ENCODE results near the gene NUDT16.

NUDT16 gene

GRCh38 chr3:131417751-131418150 lies 36.2 kb downstream of the NUDT16 start:
- Histone ChIP-seq H3K27me3 (replicated peaks; ENCODE audit: control insufficient read depth, insufficient read depth, low read length) (no peaks in the 10 kb centered on the region), H3K4me3 (replicated peaks; ENCODE audit: low read depth, low read length) (no peak overlapping the region), H3K36me3 (ENCODE audit: control insufficient read depth, insufficient read depth, low read length) (no peaks in the 10 kb centered on the region)
- no peak for TF ChIP-seq CTCF (IDR thresholded peaks at IDR 0.05; ENCODE audit: insufficient read depth, low read length, poor library complexity, severe bottlenecking)
- no peak for DNase-seq (ENCODE audit: extremely low read depth, insufficient read length)

GRCh38 chr3:131421301-131421700 lies 39.7 kb downstream of the NUDT16 start:
- no peak for DNase-seq (ENCODE audit: extremely low read depth, insufficient read length)
- Histone ChIP-seq H3K27me3 (replicated peaks; ENCODE audit: control insufficient read depth, insufficient read depth, low read length) (no peaks in the 10 kb centered on the region), H3K36me3 (ENCODE audit: control insufficient read depth, insufficient read depth, low read length) (no peaks in the 10 kb centered on the region), H3K4me3 (replicated peaks; ENCODE audit: low read depth, low read length) (no peak overlapping the region)
- TF ChIP-seq CTCF (IDR thresholded peaks at IDR 0.05; ENCODE audit: insufficient read depth, low read length, poor library complexity, severe bottlenecking): no peak

- no peaks in the 10 kb centered on the region for H3K27me3 ChIP-seq (replicated peaks; ENCODE audit: control insufficient read depth, insufficient read depth, low read length)
- no peak for TF ChIP-seq CTCF (IDR thresholded peaks at IDR 0.05; ENCODE audit: insufficient read depth, low read length, poor library complexity, severe bottlenecking)
- no peaks in the 10 kb centered on the region for H3K36me3 ChIP-seq (ENCODE audit: control insufficient read depth, insufficient read depth, low read length)
- no peak for DNase-seq (ENCODE audit: extremely low read depth, insufficient read length)
- H3K4me3 ChIP-seq (replicated peaks; ENCODE audit: low read depth, low read length): no peak overlapping the region
Measured at GRCh38 chr3:131421957-131422498, 40.5 kb downstream of the NUDT16 start.

- Histone ChIP-seq H3K27me3 (replicated peaks; ENCODE audit: control insufficient read depth, insufficient read depth, low read length) (no peaks in the 10 kb centered on the region), H3K4me3 (replicated peaks; ENCODE audit: low read depth, low read length) (no peak overlapping the region), H3K36me3 (ENCODE audit: control insufficient read depth, insufficient read depth, low read length) (no peaks in the 10 kb centered on the region)
- no peak for DNase-seq (ENCODE audit: extremely low read depth, insufficient read length)
- TF ChIP-seq CTCF (IDR thresholded peaks at IDR 0.05; ENCODE audit: insufficient read depth, low read length, poor library complexity, severe bottlenecking): no peak
Measured at GRCh38 chr3:131427226-131427625, 45.7 kb downstream of the NUDT16 start.

- no peak overlapping the region for H3K4me3 ChIP-seq (replicated peaks; ENCODE audit: low read depth, low read length)
- TF ChIP-seq CTCF (IDR thresholded peaks at IDR 0.05; ENCODE audit: insufficient read depth, low read length, poor library complexity, severe bottlenecking): no peak
- H3K27me3 ChIP-seq (replicated peaks; ENCODE audit: control insufficient read depth, insufficient read depth, low read length): no peaks in the 10 kb centered on the region
- no peaks in the 10 kb centered on the region for H3K36me3 ChIP-seq (ENCODE audit: control insufficient read depth, insufficient read depth, low read length)
- no peak for DNase-seq (ENCODE audit: extremely low read depth, insufficient read length)
Measured at GRCh38 chr3:131431754-131432153, 50.2 kb downstream of the NUDT16 start.

DNA sequence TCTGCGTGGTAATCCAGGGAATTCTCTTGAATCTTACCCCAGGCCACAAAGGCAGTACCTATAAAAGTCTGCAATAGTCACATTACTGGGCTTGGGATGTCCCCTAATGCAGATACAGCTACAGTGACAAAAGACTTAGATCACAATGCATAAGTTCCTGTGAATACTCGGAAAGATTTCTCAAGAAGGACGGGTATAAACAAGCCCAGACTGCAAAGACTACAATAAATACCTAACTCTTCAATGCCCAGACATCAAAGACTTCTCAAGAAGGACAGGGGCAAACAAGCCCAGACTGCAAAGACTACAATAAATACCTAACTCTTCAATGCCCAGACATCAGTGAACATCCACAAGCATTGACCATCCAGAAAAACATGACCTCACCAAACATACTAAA lies 50.9 kb downstream of the NUDT16 start:
- no peaks in the 10 kb centered on the region for H3K27me3 ChIP-seq (replicated peaks; ENCODE audit: control insufficient read depth, insufficient read depth, low read length)
- DNase-seq (ENCODE audit: extremely low read depth, insufficient read length): no peak
- TF ChIP-seq CTCF (IDR thresholded peaks at IDR 0.05; ENCODE audit: insufficient read depth, low read length, poor library complexity, severe bottlenecking): no peak
- H3K4me3 ChIP-seq (replicated peaks; ENCODE audit: low read depth, low read length): no peak overlapping the region
- no peaks in the 10 kb centered on the region for H3K36me3 ChIP-seq (ENCODE audit: control insufficient read depth, insufficient read depth, low read length)
